Measurements from ENCODE around the gene KCNQ4. TPM values are rescaled to one million over a fixed set of nuclear protein-coding genes. Genes with fewer than 3 reads are reported as not detected.

Gene KCNQ4
- total and polyA plus RNA-seq, 2 of the 4 experiments (the other 2 are of a cell fraction): 0.07 TPM; not detected in 1

DNA sequence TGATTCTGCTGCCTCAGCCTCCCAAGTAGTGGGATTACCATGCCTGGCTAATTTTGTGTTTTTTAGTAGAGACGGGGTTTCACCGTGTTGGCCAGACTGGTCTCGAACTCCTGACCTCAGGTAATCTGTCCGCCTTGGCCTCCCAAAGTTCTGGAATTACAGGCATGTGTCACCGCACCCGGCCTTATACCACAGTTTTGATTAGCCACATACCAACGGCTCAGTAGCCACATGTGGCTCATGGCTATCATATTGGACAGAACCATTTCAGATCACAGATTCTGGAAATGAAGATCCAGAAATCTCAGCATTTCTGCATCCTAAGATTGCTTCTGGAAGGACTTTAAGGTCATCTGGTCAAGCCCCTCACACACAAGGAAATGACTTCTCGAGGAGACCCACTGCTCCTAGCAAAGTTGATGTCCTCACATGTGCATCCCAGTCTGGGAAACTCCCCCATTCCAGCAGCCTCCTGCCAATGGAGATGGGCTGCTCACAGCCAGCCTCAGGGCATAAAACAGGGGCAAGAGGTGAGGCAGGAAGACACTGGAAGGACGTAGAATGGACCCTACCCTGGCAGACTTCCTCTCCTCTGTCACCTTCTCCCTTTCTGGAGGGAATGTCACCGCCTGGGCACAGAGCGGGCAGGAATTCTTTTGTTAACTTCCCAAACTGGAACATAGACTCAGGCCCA is 96.0 kb downstream of the KCNQ4 start:
- Histone ChIP-seq H2BK20ac (ENCODE audit: low read depth, low read length) (peak overlapping the region; percentile 14; the same call in 1 of the 2 replicates), H3K56ac (ENCODE audit: extremely low read depth, insufficient read depth, low read length) (no peak overlapping the region), H3K4me3 (ENCODE audit: insufficient read depth, low read depth, low read length) (no peak overlapping the region), H2AK5ac (ENCODE audit: low read depth, low read length) (peak overlapping the region; percentile 74; the same call in 1 of the 2 replicates), H4K8ac (ENCODE audit: low read depth in 2 of 2, low read length in 2 of 2) (peak overlapping the region in 1 of 2 experiments; percentile 60; a peak in 1 of 4 replicates), H3K36me3 (ENCODE audit: control insufficient read depth, insufficient read depth, low read length) (no peaks in the 10 kb centered on the region), H4K91ac (ENCODE audit: insufficient read depth, low read depth, low read length) (peak overlapping the region; percentile 48; the same call in 1 of the 2 replicates), H3K4me2 (ENCODE audit: low read depth, low read length) (no peak overlapping the region), H3K9me3 (ENCODE audit: control insufficient read depth, insufficient read depth, low read length) (peaks cover 4% of the 10 kb centered on the region; the same call in 1 of the 2 replicates), H3K9me1 (ENCODE audit: insufficient read depth, low read length) (peaks cover 17% of the 10 kb centered on the region; the same call in 1 of the 2 replicates), H2BK15ac (ENCODE audit: low read depth, low read length) (peak overlapping the region; percentile 60; the same call in 1 of the 3 replicates), H4K5ac (ENCODE audit: low read depth, low read length) (no peak overlapping the region), H3K18ac (ENCODE audit: low read depth, low read length) (no peak overlapping the region), H2BK5ac (ENCODE audit: low read depth, low read length, poor library complexity, severe bottlenecking) (no peak overlapping the region), H3K27me3 (ENCODE audit: control insufficient read depth, insufficient read depth, low read length) (peaks cover 3% of the 10 kb centered on the region; the same call in 1 of the 2 replicates), H2BK120ac (ENCODE audit: low read depth, low read length) (peak overlapping the region; percentile 81), H2AK9ac (replicated peaks; ENCODE audit: low read depth, low read length, poor library complexity) (no peak overlapping the region), H3K4ac (ENCODE audit: low read depth, low read length) (peak overlapping the region; percentile 71), H3K79me1 (ENCODE audit: low read depth in 1 of 2, low read length in 2 of 2) (no peaks in the 10 kb centered on the region; a peak in 1 of 4 replicates), H3K14ac (replicated peaks; ENCODE audit: low read depth, low read length) (0 out of 2 replicates have a peak overlapping the region, but pooled peaks have one; percentile 14), H3K27ac (ENCODE audit: insufficient read depth, low read length) (no peak overlapping the region), H3K9ac (ENCODE audit: low read depth, low read length) (no peak overlapping the region), H2AFZ (replicated peaks; ENCODE audit: low read length, poor library complexity) (peak overlapping the region; percentile 73), H3K4me1 (ENCODE audit: control insufficient read depth, insufficient read depth, low read length) (peaks cover 11% of the 10 kb centered on the region), H3K23ac (ENCODE audit: low read depth, low read length) (no peak overlapping the region), H4K20me1 (ENCODE audit: insufficient read depth, low read length) (no peaks in the 10 kb centered on the region)
- no TSS peak for BruUV-seq (replicated peaks)
- DNase-seq (no peak), ATAC-seq (ENCODE audit: low read depth) (no peak)
- dilution Hi-C loops (cut with HindIII; ENCODE audit: low sequenced_read_pairs, unreplicated experiment): no loop called here
- ChIA-PET CTCF (interaction anchor here (1.1 kb wide), 1 partner anchor 57 kb away, joined by 3 read pairs; no protein-coding TSS in a partner anchor), POLR2A (ENCODE audit: unreplicated experiment) (interaction anchor here (0.6 kb wide), 1 partner anchor 10 kb away, joined by 3 read pairs; no protein-coding TSS in a partner anchor)
- no peak for TF ChIP-seq FOS (IDR thresholded peaks at IDR 0.05; ENCODE audit: low read depth, low read length)
- no peak for TF ChIP-seq CEBPB (IDR thresholded peaks at IDR 0.05; ENCODE audit: low read depth, low read length)
- TF ChIP-seq RAD21 (IDR thresholded peaks at IDR 0.05; ENCODE audit: low read length): no peak
- TF ChIP-seq BHLHE40 (IDR thresholded peaks at IDR 0.05; ENCODE audit: low read depth, low read length): no peak
- TF ChIP-seq CHD1 (IDR thresholded peaks at IDR 0.05; ENCODE audit: low read depth, low read length): no peak
- no peak for TF ChIP-seq RCOR1 (IDR thresholded peaks at IDR 0.05; ENCODE audit: insufficient replicate concordance, low read length)
- TF ChIP-seq MXI1 (IDR thresholded peaks at IDR 0.05; ENCODE audit: borderline replicate concordance, low read depth, low read length): no peak
- no peak for TF ChIP-seq MAFK (IDR thresholded peaks at IDR 0.05; ENCODE audit: low read depth, low read length)
- TF ChIP-seq POLR2A (IDR thresholded peaks at IDR 0.05; ENCODE audit: low read depth, low read length): no peak
- TF ChIP-seq SMC3 (IDR thresholded peaks at IDR 0.05; ENCODE audit: low read depth, low read length): no peak
- in situ Hi-C loops (cut with MboI; ENCODE audit: low sequenced_read_pairs): no loop called here
- WGBS, 2 experiments (ENCODE audit: extremely low coverage in 2 of 2, insufficient read length in 1 of 2): 100% methylated on average over 3 of the region's 11 CpGs; no CpG with 5 or more reads in 1 of the 2 experiments
- intact Hi-C loops (cut with micrococcal nuclease): no loop called here

Data from IMR-90 (cell line).